Neural progenitor cell (in vitro differentiated cells): ENCODE measurements around the gene SPEF1. TPM values are rescaled to one million over a fixed set of nuclear protein-coding genes. Genes with fewer than 3 reads are reported as not detected.

Experiments
- DNase-seq: peaks from one replicate; pipeline ENCODE4 v3.0.0-alpha.2; 2016; ENCODE audit warnings: low spot score
- H2AFZ ChIP-seq: fragments of 200-600 bp; sonication (generic); replicated peaks from 2 replicates; pipeline ENCODE4 v1.6.1; 2016; ENCODE audit warnings: antibody characterized with exemption
- H3F3A ChIP-seq: fragments of 200-600 bp; sonication (generic); 2 replicates; pipeline ENCODE4 v1.6.1; 2016; ENCODE audit warnings: antibody characterized with exemption, low read depth
- H3K27ac ChIP-seq: fragments of 200-600 bp; sonication (generic); 2 replicates; pipeline ENCODE4 v1.5.1; 2016; ENCODE audit warnings: mild to moderate bottlenecking
- H3K27me3 ChIP-seq: fragments of 200-600 bp; sonication (generic); 2 replicates; pipeline ENCODE4 v1.6.1; 2016; ENCODE audit warnings: mild to moderate bottlenecking, moderate library complexity
- H3K36me3 ChIP-seq: fragments of 200-600 bp; sonication (generic); 2 replicates; pipeline ENCODE4 v1.5.1; 2016
- H3K4me1 ChIP-seq: fragments of 200-600 bp; sonication (generic); 2 replicates; pipeline ENCODE4 v1.6.1; 2016; ENCODE audit warnings: mixed run types
- H3K4me2 ChIP-seq: fragments of 200-600 bp; sonication (generic); 2 replicates; pipeline ENCODE4 v1.6.1; 2016
- H3K4me3 ChIP-seq: fragments of 200-600 bp; sonication (generic); 2 replicates; pipeline ENCODE4 v1.5.1; 2016
- H3K79me2 ChIP-seq: fragments of 200-600 bp; sonication (generic); 2 replicates; pipeline ENCODE4 v1.6.1; 2016; ENCODE audit warnings: low read depth
- H3K9ac ChIP-seq: fragments of 200-600 bp; sonication (generic); 2 replicates; pipeline ENCODE4 v1.6.1; 2016
- H3K9me3 ChIP-seq: fragments of 200-600 bp; sonication (generic); 2 replicates; pipeline ENCODE4 v1.5.1; 2016; ENCODE audit warnings: low read depth
- H4K20me1 ChIP-seq: fragments of 200-600 bp; sonication (generic); 2 replicates; pipeline ENCODE4 v1.6.1; 2016; ENCODE audit warnings: low read depth
- H3K27ac Mint-ChIP-seq: 3 replicates; pipeline ENCODE4 v1.8.0; 2021; ENCODE audit warnings: mixed read lengths
- H3K27me3 Mint-ChIP-seq: 2 replicates; pipeline ENCODE4 v1.8.0; 2022; ENCODE audit warnings: low read depth, mild to moderate bottlenecking, inconsistent platforms, moderate library complexity, mixed read lengths; ENCODE audit not compliant: insufficient read depth
- H3K36me3 Mint-ChIP-seq: 3 replicates; pipeline ENCODE4 v1.8.0; 2021; ENCODE audit warnings: mixed read lengths
- H3K4me1 Mint-ChIP-seq: 3 replicates; pipeline ENCODE4 v1.8.0; 2021; ENCODE audit warnings: mixed read lengths
- H3K4me3 Mint-ChIP-seq: 3 replicates; pipeline ENCODE4 v1.8.0; 2021; ENCODE audit warnings: mild to moderate bottlenecking, moderate library complexity, mixed read lengths
- H3K9me3 Mint-ChIP-seq: 3 replicates; pipeline ENCODE4 v1.8.0; 2020; ENCODE audit warnings: mixed read lengths
- CTCF ChIP-seq: fragments of 200-600 bp; sonication (generic); IDR thresholded peaks from 2 replicates; pipeline ENCODE4 v1.5.1; 2017; ENCODE audit warnings: antibody characterized with exemption, mild to moderate bottlenecking
- EZH2 ChIP-seq: fragments of 200-600 bp; sonication (generic); IDR thresholded peaks from 2 replicates; pipeline ENCODE4 v1.6.1; 2017; ENCODE audit warnings: antibody characterized with exemption, mild to moderate bottlenecking, moderate library complexity
- EZH2phosphoT487 ChIP-seq: fragments of 200-600 bp; sonication (generic); IDR thresholded peaks from 2 replicates; pipeline ENCODE4 v1.6.1; 2017; ENCODE audit warnings: antibody characterized with exemption
- total RNA-seq: library from RNA; depleted of rRNA; stranded (reverse); fragments of >200 nt; gene quantifications from 2 replicates; pipeline ENCODE4 v1.2.3, GENCODE V29; 2015; ENCODE audit warnings: low replicate concordance

Gene SPEF1
- total RNA-seq, 1 donor from 2014 or later = 1.2 TPM

- H3K9me3 Mint-ChIP-seq = no peaks in the 10 kb centered on the region
- peaks cover 30% of the 10 kb centered on the region for H3F3A ChIP-seq
- no peak overlapping the region for H3K4me3 Mint-ChIP-seq
- no peaks in the 10 kb centered on the region for H3K9me3 ChIP-seq
- H3K27me3 Mint-ChIP-seq = peaks cover 14% of the 10 kb centered on the region
- peaks cover 27% of the 10 kb centered on the region for H3K4me1 ChIP-seq
- no peak overlapping the region for H3K9ac ChIP-seq
- no peaks in the 10 kb centered on the region for H3K79me2 ChIP-seq
- H3K27me3 ChIP-seq = peaks cover 5% of the 10 kb centered on the region
- no peak for DNase-seq
- H4K20me1 ChIP-seq = peaks cover 9% of the 10 kb centered on the region
- TF ChIP-seq EZH2phosphoT487 (no peak), CTCF (no peak), EZH2 (no peak)
- H3K27ac Mint-ChIP-seq = no peak overlapping the region
- H2AFZ ChIP-seq = no peak overlapping the region
- no peak overlapping the region for H3K4me2 ChIP-seq
- H3K4me1 Mint-ChIP-seq = peaks cover 58% of the 10 kb centered on the region
- H3K4me3 ChIP-seq = no peak overlapping the region
- H3K36me3 Mint-ChIP-seq = peaks cover 41% of the 10 kb centered on the region
- H3K36me3 ChIP-seq = no peaks in the 10 kb centered on the region
- H3K27ac ChIP-seq = no peak overlapping the region
Observed at GRCh38 chr20:3801846-3802245, 20.6 kb upstream of the SPEF1 start.

GRCh38 chr20:3801299-3801698 lies 20.1 kb upstream of the SPEF1 start:
- TF ChIP-seq EZH2phosphoT487 (no peak), CTCF (no peak), EZH2 (no peak)
- Mint-ChIP-seq H3K4me1 (peaks cover 58% of the 10 kb centered on the region), H3K9me3 (no peaks in the 10 kb centered on the region), H3K4me3 (no peak overlapping the region), H3K36me3 (peaks cover 41% of the 10 kb centered on the region), H3K27me3 (peaks cover 14% of the 10 kb centered on the region), H3K27ac (no peak overlapping the region)
- no peak overlapping the region for H3K4me2 ChIP-seq
- no peaks in the 10 kb centered on the region for H3K36me3 ChIP-seq
- H3K79me2 ChIP-seq = no peaks in the 10 kb centered on the region
- no peak for DNase-seq
- H3K9ac ChIP-seq = no peak overlapping the region
- no peak overlapping the region for H3K27ac ChIP-seq
- H3K4me1 ChIP-seq = peaks cover 28% of the 10 kb centered on the region
- peaks cover 6% of the 10 kb centered on the region for H3K27me3 ChIP-seq
- H2AFZ ChIP-seq = no peak overlapping the region
- no peak overlapping the region for H3K4me3 ChIP-seq
- H4K20me1 ChIP-seq = peaks cover 9% of the 10 kb centered on the region
- H3K9me3 ChIP-seq = no peaks in the 10 kb centered on the region
- H3F3A ChIP-seq = peaks cover 30% of the 10 kb centered on the region

- Histone ChIP-seq H3F3A (peaks cover 30% of the 10 kb centered on the region), H3K36me3 (no peaks in the 10 kb centered on the region), H3K4me3 (no peak overlapping the region), H4K20me1 (peaks cover 9% of the 10 kb centered on the region), H3K4me1 (peaks cover 28% of the 10 kb centered on the region), H3K27me3 (peaks cover 6% of the 10 kb centered on the region), H3K79me2 (no peaks in the 10 kb centered on the region), H2AFZ (no peak overlapping the region), H3K27ac (no peak overlapping the region), H3K9me3 (no peaks in the 10 kb centered on the region), H3K4me2 (no peak overlapping the region), H3K9ac (no peak overlapping the region)
- Mint-ChIP-seq H3K27ac (peak overlapping the region; percentile 94), H3K4me3 (no peak overlapping the region), H3K36me3 (peaks cover 41% of the 10 kb centered on the region), H3K9me3 (no peaks in the 10 kb centered on the region), H3K27me3 (peaks cover 14% of the 10 kb centered on the region), H3K4me1 (peaks cover 58% of the 10 kb centered on the region)
- DNase-seq = no peak
- TF ChIP-seq EZH2 = no peak
- no peak for TF ChIP-seq EZH2phosphoT487
- TF ChIP-seq CTCF = no peak
Observed at GRCh38 chr20:3800878-3801260, 19.6 kb upstream of the SPEF1 start.
